SK-N-DZ (cell line): ENCODE results near the gene PRKCE.
"Not testable (repeated sequence)": the region's sequence is repeated elsewhere in the genome, so short reads cannot be mapped to it uniquely, and the experiment has no call there.

Experiments used
- DNase-seq: peaks from one replicate; pipeline ENCODE4 v3.0.0-alpha.2; 2015; ENCODE audit warnings: low spot score

Gene PRKCE

GRCh38 chr2:45856391-45857274, 205.2 kb downstream of the PRKCE start:
- DNase-seq, result no peak

GRCh38 chr2:45857275-45857609, 205.8 kb downstream of the PRKCE start:
- DNase-seq, result no peak

- DNase-seq, result no peak
These were observed 206.5 kb downstream of the PRKCE start for GRCh38 chr2:45857867-45858520.

GRCh38 chr2:45858872-45859271, 207.4 kb downstream of the PRKCE start:
- not testable (repeated sequence) for DNase-seq

GRCh38 chr2:45859682-45860081, 208.2 kb downstream of the PRKCE start:
- DNase-seq, result no peak

GRCh38 chr2:45860136-45861121, 209.0 kb downstream of the PRKCE start:
- DNase-seq, result no peak

- no peak for DNase-seq
These were observed 211.4 kb downstream of the PRKCE start for GRCh38 chr2:45862843-45863242.

GRCh38 chr2:45864121-45864520, 212.6 kb downstream of the PRKCE start:
- no peak for DNase-seq

GRCh38 chr2:45867349-45867748, 215.9 kb downstream of the PRKCE start:
- no peak for DNase-seq

GRCh38 chr2:45867800-45868199, 216.3 kb downstream of the PRKCE start:
- no peak for DNase-seq

GRCh38 chr2:45869165-45869501, 217.7 kb downstream of the PRKCE start:
- DNase-seq, result no peak

GRCh38 chr2:45871025-45871424, 219.6 kb downstream of the PRKCE start:
- DNase-seq, result no peak

- DNase-seq, result no peak
These were observed 220.1 kb downstream of the PRKCE start for GRCh38 chr2:45871541-45871940.

GRCh38 chr2:45872211-45872610, 220.7 kb downstream of the PRKCE start:
- no peak for DNase-seq

- no peak for DNase-seq
These were observed 222.9 kb downstream of the PRKCE start for GRCh38 chr2:45874344-45874743.

- no peak for DNase-seq
These were observed 225.1 kb downstream of the PRKCE start for GRCh38 chr2:45876611-45877010.

- DNase-seq, result no peak
These were observed 227.9 kb downstream of the PRKCE start for GRCh38 chr2:45879406-45879805.

- no peak for DNase-seq
These were observed 228.5 kb downstream of the PRKCE start for GRCh38 chr2:45879936-45880335.

- DNase-seq, result no peak
These were observed 230.6 kb downstream of the PRKCE start for GRCh38 chr2:45881970-45882581.

GRCh38 chr2:45882707-45883602, 231.5 kb downstream of the PRKCE start:
- peak; percentile 96 for DNase-seq

GRCh38 chr2:45883603-45884000, 232.1 kb downstream of the PRKCE start:
- DNase-seq, result no peak
